Measurements from ENCODE around the gene FCHSD2.
A peak's percentile ranks its signal among the peaks of the same experiment; 100 is the strongest.
"Not testable (repeated sequence)": the region's sequence is repeated elsewhere in the genome, so short reads cannot be mapped to it uniquely, and the experiment has no call there.

The FCHSD2 gene

GRCh38 chr11:72813740-72814285 lies 328.3 kb downstream of the FCHSD2 start:
- DNase-seq: peak; percentile 88

DNA sequence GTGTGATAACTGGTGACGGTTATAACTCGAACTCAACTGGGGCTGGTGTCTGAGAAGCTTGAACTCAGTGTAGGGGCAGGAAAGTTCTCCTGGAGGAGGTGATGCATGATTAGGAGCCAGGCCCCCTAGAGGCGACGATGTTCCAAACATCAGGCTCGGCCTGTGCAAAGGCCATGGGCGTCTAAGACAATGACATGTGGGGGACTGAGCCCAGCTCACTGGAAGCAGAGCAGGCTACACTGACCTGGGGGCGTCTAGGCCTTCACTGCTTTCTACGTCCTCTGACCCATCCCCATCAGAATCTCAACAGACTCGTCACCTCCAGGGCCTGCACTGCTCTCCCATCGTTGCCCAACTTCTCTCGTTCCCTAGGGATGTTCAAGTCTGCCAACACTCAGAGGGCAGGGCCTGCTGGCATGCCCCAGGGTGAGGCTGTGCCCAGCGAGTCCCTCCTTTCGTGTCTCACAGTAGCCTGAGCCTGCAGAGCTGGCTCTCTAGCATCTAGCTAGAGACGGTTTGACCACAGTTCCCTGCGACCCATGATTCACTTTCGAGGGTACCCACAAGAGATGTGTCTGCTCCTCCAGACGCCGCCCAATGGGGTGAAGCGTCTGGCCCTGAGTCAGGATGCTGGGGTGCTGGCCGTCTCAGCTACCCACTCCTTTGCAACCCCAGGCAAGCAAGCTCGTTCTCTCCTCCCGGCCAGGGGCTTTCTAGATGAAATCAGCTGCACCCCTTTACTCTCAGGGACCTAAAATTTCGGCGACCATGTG lies 329.0 kb downstream of the FCHSD2 start:
- DNase-seq: peak; percentile 77

DNA sequence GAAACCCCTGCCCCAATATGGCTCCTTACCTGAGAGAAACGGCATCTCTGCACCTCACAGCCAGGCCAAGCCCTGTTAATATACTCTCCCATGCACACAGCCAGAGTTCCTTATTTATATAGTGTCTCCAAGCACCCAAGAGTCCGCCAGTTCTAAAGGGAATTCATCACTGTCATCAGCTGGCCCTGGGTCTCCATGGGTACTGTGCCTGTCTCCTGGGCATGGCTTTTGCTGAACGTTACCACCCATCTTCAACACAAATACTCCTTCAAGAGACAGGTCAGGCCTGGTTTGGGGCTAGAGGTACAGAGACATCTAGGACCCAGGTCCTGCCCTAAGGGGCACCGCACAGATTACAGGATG lies 329.5 kb downstream of the FCHSD2 start:
- no peak for DNase-seq

DNA sequence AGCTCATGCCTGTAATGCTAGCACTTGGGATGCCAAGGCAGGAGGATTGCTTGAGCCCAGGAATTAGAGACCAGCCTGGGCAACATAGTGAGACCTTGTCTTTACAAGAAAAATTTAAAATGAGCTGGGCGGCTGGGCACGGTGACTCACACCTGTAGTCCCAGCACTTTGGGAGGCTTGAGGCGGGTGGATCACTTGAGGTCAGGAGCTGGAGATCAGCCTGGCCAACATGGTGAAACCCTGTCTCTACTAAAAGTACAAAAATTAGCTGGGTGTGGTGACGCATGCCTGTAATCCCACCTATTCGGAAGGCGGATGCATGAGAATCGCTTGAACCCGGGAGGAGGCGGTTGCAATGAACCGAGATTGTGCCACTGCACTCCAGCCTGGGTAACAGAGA lies 330.4 kb downstream of the FCHSD2 start:
- not testable (repeated sequence) for DNase-seq

DNA sequence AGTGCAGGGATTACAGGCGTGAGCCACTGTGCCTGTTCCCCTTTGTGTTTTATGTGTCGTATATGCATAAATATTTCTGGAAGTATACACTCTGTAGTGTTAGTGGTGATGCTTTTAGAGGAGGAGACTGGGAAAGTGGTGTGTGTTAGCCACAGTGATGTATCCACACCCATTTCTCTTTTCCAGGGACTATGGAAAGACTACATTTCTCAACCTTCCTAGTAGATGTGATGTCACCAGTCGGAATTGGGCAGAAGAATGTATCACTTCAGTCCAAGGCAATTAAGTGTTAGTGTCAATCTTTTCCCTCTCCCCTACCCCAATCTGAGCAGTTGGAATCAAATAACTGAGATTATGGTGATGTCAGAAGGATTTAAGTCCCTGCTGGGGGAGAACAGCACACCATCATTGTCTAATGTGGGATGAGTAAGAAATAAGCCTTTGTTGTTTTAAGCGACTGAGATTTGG lies 333.8 kb downstream of the FCHSD2 start:
- no peak for DNase-seq

DNA sequence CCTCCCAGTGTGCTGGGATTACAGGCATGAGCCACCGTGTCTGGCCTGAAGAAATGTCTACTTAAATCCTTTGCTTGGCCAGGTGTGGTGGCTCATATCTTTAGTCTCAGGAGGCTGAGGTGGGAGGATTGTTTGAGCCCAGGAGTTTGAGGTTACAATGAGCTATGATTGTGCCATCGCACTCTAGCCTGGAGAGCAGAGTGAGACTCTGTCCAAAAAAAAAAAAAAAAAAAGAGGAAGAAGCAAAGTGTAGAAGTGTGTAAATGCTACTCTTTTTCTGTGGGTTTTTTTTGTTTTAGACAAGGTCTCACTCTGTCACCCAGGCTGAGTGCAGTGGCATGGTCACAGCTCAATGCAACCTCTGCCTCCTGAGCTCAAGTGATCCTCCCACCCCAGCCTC lies 334.3 kb downstream of the FCHSD2 start:
- DNase-seq: no peak

- no peak for DNase-seq
Observed at GRCh38 chr11:72807021-72807693, 335.0 kb downstream of the FCHSD2 start.

DNA sequence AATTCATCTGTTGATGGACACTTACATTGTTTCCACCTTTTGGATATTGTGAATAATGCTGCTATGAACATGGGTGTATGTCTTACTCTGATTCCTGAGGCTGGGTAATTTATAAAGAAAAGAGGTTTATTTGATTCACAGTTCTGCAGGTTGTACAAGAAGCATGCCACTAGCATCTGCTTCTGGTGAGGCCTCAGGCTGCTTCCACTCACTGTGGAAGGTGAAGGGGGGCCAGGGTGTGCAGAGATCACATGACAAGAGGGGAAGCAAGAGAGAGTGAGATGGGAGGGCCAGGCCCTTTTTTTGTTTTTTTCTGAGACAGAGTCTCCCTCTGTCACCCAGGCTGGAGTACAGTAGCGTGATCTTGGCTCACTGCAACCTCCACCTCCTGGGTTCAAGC lies 335.7 kb downstream of the FCHSD2 start:
- DNase-seq: not testable (repeated sequence)

- DNase-seq: no peak
Observed at GRCh38 chr11:72805216-72805615, 336.9 kb downstream of the FCHSD2 start.

- no peak for DNase-seq
Observed at GRCh38 chr11:72802822-72803221, 339.3 kb downstream of the FCHSD2 start.

- no peak for DNase-seq
Observed at GRCh38 chr11:72799441-72799840, 342.7 kb downstream of the FCHSD2 start.

DNA sequence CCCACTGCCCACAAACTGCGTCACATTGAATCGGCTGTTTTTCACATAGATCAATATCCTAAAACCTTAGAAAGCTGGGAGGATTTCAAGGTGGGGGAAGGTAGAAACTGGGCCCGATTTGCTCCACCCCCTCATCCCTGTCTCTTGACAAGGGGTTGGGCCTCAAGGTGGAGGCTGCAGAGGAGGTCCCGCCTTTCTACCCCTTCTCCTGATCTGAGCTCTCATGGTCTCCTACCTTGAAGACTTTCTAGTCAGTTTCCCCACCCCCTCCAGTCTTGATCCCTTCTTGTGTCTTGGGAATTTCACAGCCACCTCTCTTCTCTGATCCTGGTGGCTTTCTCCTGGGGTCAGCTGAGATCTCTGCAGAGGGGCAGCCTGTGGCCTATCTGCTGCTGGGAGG lies 343.8 kb downstream of the FCHSD2 start:
- DNase-seq: no peak

GRCh38 chr11:72793425-72794367 lies 348.4 kb downstream of the FCHSD2 start, which contains the start of gene STARD10:
STARD10 (minus strand) TSS chr11:72794047; CDS start chr11:72781181, 12,866 bp downstream.
- peak; percentile 98 for DNase-seq

DNA sequence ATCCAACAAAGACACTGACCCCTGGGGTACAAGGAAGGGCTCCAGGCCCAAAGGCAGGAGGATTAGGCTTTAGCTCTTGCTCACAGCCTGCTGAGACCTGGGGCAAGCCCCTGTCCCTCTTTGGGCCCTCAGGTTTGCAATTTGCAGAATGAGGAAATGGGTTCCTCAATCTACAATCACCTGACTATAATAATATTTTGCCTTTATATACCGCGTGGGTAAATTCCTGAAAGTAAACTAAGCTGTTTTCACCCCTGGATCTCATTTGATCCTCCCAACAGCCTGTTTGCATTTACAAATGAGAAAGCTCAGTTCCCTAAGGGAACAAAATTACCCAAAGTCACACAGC lies 349.1 kb downstream of the FCHSD2 start:
- no peak for DNase-seq

GRCh38 chr11:72792437-72793021 lies 349.6 kb downstream of the FCHSD2 start:
- no peak for DNase-seq

GRCh38 chr11:72791228-72791627 lies 350.9 kb downstream of the FCHSD2 start:
- DNase-seq: not testable (repeated sequence)

- DNase-seq: no peak
Observed at GRCh38 chr11:72789493-72790131, 352.5 kb downstream of the FCHSD2 start.

- DNase-seq: no peak
Observed at GRCh38 chr11:72788241-72788640, 353.9 kb downstream of the FCHSD2 start.

DNA sequence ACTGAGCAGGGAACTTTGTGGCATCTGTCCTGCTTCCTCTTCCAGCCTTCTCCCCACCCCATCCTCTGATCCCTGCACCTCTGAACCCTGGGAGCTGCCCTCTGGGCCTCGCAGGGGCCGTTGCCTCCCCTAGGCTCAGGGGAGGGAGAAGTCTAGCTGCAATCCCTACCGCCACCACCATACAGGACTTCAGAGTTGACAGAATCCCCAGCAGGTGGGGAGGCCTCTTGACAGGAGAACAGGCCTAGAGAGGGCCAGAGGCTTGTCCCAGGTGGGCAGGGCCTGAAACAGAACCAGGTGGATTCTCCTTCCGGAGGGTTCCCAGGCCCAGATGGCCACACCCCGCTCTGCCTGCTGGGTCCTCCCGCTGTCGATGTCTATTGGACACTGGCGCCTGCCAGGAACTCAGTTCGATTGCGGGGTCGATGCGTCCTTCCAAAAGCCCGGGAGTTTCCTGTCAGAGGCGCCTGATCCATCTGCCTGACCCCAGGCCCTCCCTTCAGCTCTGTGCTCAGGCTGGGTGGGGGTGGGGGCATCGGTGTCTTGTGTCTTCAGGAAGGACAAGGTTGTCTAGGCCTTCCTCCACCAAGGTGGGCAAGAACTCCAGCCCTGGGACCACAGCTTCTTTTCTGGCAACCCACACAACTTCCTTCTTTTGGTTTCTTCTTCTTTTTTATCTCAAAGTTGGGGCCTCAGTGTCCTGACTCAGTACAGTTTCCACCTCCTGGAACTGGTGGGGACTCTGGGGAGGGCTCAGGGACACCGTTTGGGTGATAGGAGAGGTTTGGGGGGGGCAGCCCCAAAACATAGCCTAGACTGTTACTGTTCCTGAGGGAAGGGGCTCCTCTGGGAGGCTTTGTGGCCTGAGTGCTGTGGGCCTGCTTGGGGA lies 354.7 kb downstream of the FCHSD2 start:
- no peak for DNase-seq

Measured in CD4-positive, alpha-beta T cell treated with Interleukin-17A for 4 hours (primary cell).